Hepatocyte (in vitro differentiated cells): ENCODE measurements around the gene DYNLL2. TPM values are rescaled to one million over a fixed set of nuclear protein-coding genes. Genes with fewer than 3 reads are reported as not detected.

Source experiments
- DNase-seq: peaks from one replicate; pipeline ENCODE4 v3.0.0-alpha.2; 2016; ENCODE audit warnings: low spot score
- H2AFZ ChIP-seq: fragments of 200-600 bp; sonication (generic); 2 replicates; pipeline ENCODE4 v1.6.0; 2016; ENCODE audit warnings: antibody characterized with exemption, mild to moderate bottlenecking
- H3K27ac ChIP-seq: fragments of 200-600 bp; sonication (generic); 2 replicates; pipeline ENCODE4 v1.5.1; 2016; ENCODE audit warnings: mild to moderate bottlenecking
- H3K27me3 ChIP-seq: fragments of 200-600 bp; sonication (generic); 2 replicates; pipeline ENCODE4 v1.6.1; 2016
- H3K36me3 ChIP-seq: fragments of 200-600 bp; sonication (generic); replicated peaks from 2 replicates; pipeline ENCODE4 v1.5.1; 2016; ENCODE audit warnings: low read depth; ENCODE audit not compliant: insufficient read depth
- H3K4me1 ChIP-seq: fragments of 200-600 bp; sonication (generic); 2 replicates; pipeline ENCODE4 v1.5.1; 2016; ENCODE audit warnings: mild to moderate bottlenecking, moderate library complexity; ENCODE audit not compliant: insufficient read depth
- H3K4me2 ChIP-seq: fragments of 200-600 bp; sonication (generic); 2 replicates; pipeline ENCODE4 v1.6.0; 2016
- H3K4me3 ChIP-seq: fragments of 200-600 bp; sonication (generic); 2 replicates; pipeline ENCODE4 v1.5.1; 2016; ENCODE audit warnings: mild to moderate bottlenecking
- H3K79me2 ChIP-seq: fragments of 200-600 bp; sonication (generic); 2 replicates; pipeline ENCODE4 v1.6.0; 2017; ENCODE audit warnings: mild to moderate bottlenecking
- H3K9me2 ChIP-seq: fragments of 200-600 bp; sonication (generic); replicated peaks from 2 replicates; pipeline ENCODE4 v1.6.0; 2017; ENCODE audit warnings: mild to moderate bottlenecking; ENCODE audit not compliant: insufficient read depth
- H3K9me3 ChIP-seq: fragments of 200-600 bp; sonication (generic); 2 replicates; pipeline ENCODE4 v1.5.1; 2016; ENCODE audit warnings: low read depth, mild to moderate bottlenecking
- H4K20me1 ChIP-seq: fragments of 200-600 bp; sonication (generic); 2 replicates; pipeline ENCODE4 v1.6.0; 2016; ENCODE audit warnings: mild to moderate bottlenecking; ENCODE audit not compliant: insufficient read depth, poor library complexity, severe bottlenecking
- EZH2phosphoT487 ChIP-seq: fragments of 200-600 bp; sonication (generic); IDR thresholded peaks from one replicate; pipeline ENCODE4 v1.6.1; 2018; ENCODE audit warnings: antibody characterized with exemption, mild to moderate bottlenecking, low read depth, moderate library complexity; ENCODE audit not compliant: unreplicated experiment, severe bottlenecking
- WGBS: methylation state at CpG from one replicate; pipeline ENCODE4 v1.1.6; 2016; ENCODE audit warnings: low lambda C conversion rate; ENCODE audit errors: missing lambda C conversion rate; 5-methylcytosine and 5-hydroxymethylcytosine counted together
- polyA plus RNA-seq: library from polyadenylated mRNA; unstranded; fragments of >200 nt; fragmentation: Nextera tagmentation; extraction: Ambion mirVana; gene quantifications from 2 replicates; pipeline ENCODE4 v1.2.1, GENCODE V29; 2016
- total RNA-seq: library from RNA; depleted of rRNA; stranded (reverse); fragments of >200 nt; gene quantifications from 2 replicates; pipeline ENCODE4 v1.2.3, GENCODE V29; 2014

DYNLL2 gene
- total and polyA plus RNA-seq, 2 experiments from 2014 or later: 2.7 to 23.2 TPM

GRCh38 chr17:58144801-58145200, 61.6 kb downstream of the DYNLL2 start:
- H3K36me3 ChIP-seq: no peaks in the 10 kb centered on the region
- no peaks in the 10 kb centered on the region for H4K20me1 ChIP-seq
- no peaks in the 10 kb centered on the region for H3K4me1 ChIP-seq
- H3K9me2 ChIP-seq: no peaks in the 10 kb centered on the region
- no peaks in the 10 kb centered on the region for H3K79me2 ChIP-seq
- no peak for DNase-seq
- 90% methylated on average over 1 of the region's 1 CpG for WGBS
- no peak for TF ChIP-seq EZH2phosphoT487
- H2AFZ ChIP-seq: no peak overlapping the region
- peaks cover 6% of the 10 kb centered on the region for H3K9me3 ChIP-seq
- H3K27me3 ChIP-seq: peaks cover 30% of the 10 kb centered on the region
- no peak overlapping the region for H3K4me3 ChIP-seq
- no peak overlapping the region for H3K27ac ChIP-seq
- H3K4me2 ChIP-seq: no peak overlapping the region

Other genes with a start within 250 kb of the DYNLL2 start
- 21.9 and 35.1 TPM in 2 replicates for gene MRPS23, start 233.4 kb upstream of the DYNLL2 start, total RNA-seq
- gene MRPS23, start 233.4 kb upstream of the DYNLL2 start, polyA plus RNA-seq: 44.2 and 50.4 TPM in 2 replicates
- 9.3 and 11.6 TPM in 2 replicates for gene CUEDC1, start 128.0 kb upstream of the DYNLL2 start, total RNA-seq
- gene CUEDC1, start 128.0 kb upstream of the DYNLL2 start, polyA plus RNA-seq: 23.3 and 27.4 TPM in 2 replicates
- gene VEZF1, start 95.2 kb upstream of the DYNLL2 start, total RNA-seq: 56.0 and 57.3 TPM in 2 replicates
- 19.1 and 20.9 TPM in 2 replicates for gene VEZF1, start 95.2 kb upstream of the DYNLL2 start, polyA plus RNA-seq
- gene SRSF1, start 76.2 kb upstream of the DYNLL2 start, total RNA-seq: 175 and 189 TPM in 2 replicates
- 98.3 and 107 TPM in 2 replicates for gene SRSF1, start 76.2 kb upstream of the DYNLL2 start, polyA plus RNA-seq
- gene OR4D1, start 65.0 kb downstream of the DYNLL2 start, total RNA-seq: not detected in 2 replicates
- gene OR4D1, start 65.0 kb downstream of the DYNLL2 start, polyA plus RNA-seq: not detected in 2 replicates
- gene OR4D2, start 83.6 kb downstream of the DYNLL2 start, total RNA-seq: not detected in 2 replicates
- not detected in 2 replicates for gene OR4D2, start 83.6 kb downstream of the DYNLL2 start, polyA plus RNA-seq
- not detected in 2 replicates for gene EPX, start 109.3 kb downstream of the DYNLL2 start, total RNA-seq
- gene EPX, start 109.3 kb downstream of the DYNLL2 start, polyA plus RNA-seq: not detected in 2 replicates
- gene MKS1, start 135.8 kb downstream of the DYNLL2 start, total RNA-seq: 10.5 and 14.2 TPM in 2 replicates
- 11.9 and 15.6 TPM in 2 replicates for gene MKS1, start 135.8 kb downstream of the DYNLL2 start, polyA plus RNA-seq
- 0.24 and 1.0 TPM in 2 replicates for gene LPO, start 155.2 kb downstream of the DYNLL2 start, total RNA-seq
- gene LPO, start 155.2 kb downstream of the DYNLL2 start, polyA plus RNA-seq: 0.29 TPM in 1 of 2 replicates, not detected in the other
- gene MPO, start 197.5 kb downstream of the DYNLL2 start, total RNA-seq: 0.13 TPM in 1 of 2 replicates, not detected in the other
- not detected in 2 replicates for gene MPO, start 197.5 kb downstream of the DYNLL2 start, polyA plus RNA-seq
- gene TSPOAP1, start 245.4 kb downstream of the DYNLL2 start, total RNA-seq: 10.0 and 15.4 TPM in 2 replicates
- 17.8 and 19.0 TPM in 2 replicates for gene TSPOAP1, start 245.4 kb downstream of the DYNLL2 start, polyA plus RNA-seq